ENCODE data around the gene BTRC. TPM values are rescaled to one million over a fixed set of nuclear protein-coding genes. Genes with fewer than 3 reads are reported as not detected.

BTRC gene
- total RNA-seq, 1 experiment from 2014 or later = 19.4 TPM

DNA sequence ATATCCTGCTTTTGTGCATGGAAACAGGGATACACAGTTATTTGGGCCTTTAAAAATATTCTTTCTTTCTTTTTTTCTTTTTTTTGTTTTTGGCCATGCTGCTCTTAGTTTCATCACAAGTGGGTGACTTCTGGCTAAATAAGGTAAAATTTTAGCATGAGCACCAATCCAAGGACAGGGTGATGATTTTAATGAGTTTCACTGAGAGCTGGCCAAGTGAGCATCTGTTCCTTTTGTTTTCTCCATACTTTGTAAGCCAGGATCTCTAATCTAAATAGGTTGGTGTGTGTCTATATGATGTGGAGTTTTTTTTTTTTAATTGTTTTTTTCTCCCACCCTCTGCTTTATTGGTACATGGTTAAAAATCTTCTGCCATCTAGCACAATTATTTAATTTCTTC lies 127.3 kb downstream of the BTRC start:
- POLR2A ChIA-PET = interaction anchor here (0.6 kb wide), 1 partner anchor 336 kb away, joined by 3 read pairs; no protein-coding TSS in a partner anchor
- TF ChIP-seq, protein P1, sequence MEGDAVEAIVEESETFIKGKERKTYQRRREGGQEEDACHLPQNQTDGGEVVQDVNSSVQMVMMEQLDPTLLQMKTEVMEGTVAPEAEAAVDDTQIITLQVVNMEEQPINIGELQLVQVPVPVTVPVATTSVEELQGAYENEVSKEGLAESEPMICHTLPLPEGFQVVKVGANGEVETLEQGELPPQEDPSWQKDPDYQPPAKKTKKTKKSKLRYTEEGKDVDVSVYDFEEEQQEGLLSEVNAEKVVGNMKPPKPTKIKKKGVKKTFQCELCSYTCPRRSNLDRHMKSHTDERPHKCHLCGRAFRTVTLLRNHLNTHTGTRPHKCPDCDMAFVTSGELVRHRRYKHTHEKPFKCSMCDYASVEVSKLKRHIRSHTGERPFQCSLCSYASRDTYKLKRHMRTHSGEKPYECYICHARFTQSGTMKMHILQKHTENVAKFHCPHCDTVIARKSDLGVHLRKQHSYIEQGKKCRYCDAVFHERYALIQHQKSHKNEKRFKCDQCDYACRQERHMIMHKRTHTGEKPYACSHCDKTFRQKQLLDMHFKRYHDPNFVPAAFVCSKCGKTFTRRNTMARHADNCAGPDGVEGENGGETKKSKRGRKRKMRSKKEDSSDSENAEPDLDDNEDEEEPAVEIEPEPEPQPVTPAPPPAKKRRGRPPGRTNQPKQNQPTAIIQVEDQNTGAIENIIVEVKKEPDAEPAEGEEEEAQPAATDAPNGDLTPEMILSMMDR (IDR thresholded peaks at IDR 0.05; ENCODE audit: unreplicated experiment) = no peak
- H3K4me3 Mint-ChIP-seq (ENCODE audit: unreplicated experiment) = no peak overlapping the region
- CTCF ChIA-PET = no interaction called here
- intact Hi-C loops (cut with micrococcal nuclease) = no loop called here
- no peaks in the 10 kb centered on the region for H3K27me3 Mint-ChIP-seq (ENCODE audit: insufficient read depth, unreplicated experiment)
- H3K4me1 Mint-ChIP-seq (ENCODE audit: insufficient read depth, unreplicated experiment) = no peaks in the 10 kb centered on the region
- no TSS peak for BruUV-seq (replicated peaks)
- peaks cover 7% of the 10 kb centered on the region for H3K36me3 Mint-ChIP-seq (ENCODE audit: insufficient read depth, unreplicated experiment)
- no peaks in the 10 kb centered on the region for H3K9me3 Mint-ChIP-seq (ENCODE audit: unreplicated experiment)
- no peak for DNase-seq (ENCODE audit: unreplicated experiment)
- H3K27ac Mint-ChIP-seq (ENCODE audit: low read depth, unreplicated experiment) = no peak overlapping the region

DNA sequence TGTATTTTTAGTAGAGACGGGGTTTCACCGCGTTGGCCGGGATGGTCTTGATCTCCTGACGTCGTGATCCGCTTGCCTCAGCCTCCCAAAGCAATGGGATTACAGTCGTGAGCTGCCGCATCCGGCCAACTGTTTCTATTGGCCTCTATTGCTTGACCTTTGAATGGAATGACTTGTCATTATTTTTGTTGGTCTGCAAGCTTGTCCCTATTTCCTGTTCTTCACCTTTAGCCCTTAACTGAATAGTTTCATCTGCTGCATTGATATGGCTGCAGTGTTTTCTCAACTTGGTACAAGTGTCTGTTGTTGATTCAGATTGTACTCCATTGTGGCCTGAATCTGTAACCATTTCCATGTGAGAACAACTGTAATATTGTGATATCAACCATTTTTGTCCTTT lies 128.6 kb downstream of the BTRC start:
- H3K27ac Mint-ChIP-seq (ENCODE audit: low read depth, unreplicated experiment) = no peak overlapping the region
- TF ChIP-seq, protein P1 (IDR thresholded peaks at IDR 0.05; ENCODE audit: unreplicated experiment) = no peak
- no peak for DNase-seq (ENCODE audit: unreplicated experiment)

DNA sequence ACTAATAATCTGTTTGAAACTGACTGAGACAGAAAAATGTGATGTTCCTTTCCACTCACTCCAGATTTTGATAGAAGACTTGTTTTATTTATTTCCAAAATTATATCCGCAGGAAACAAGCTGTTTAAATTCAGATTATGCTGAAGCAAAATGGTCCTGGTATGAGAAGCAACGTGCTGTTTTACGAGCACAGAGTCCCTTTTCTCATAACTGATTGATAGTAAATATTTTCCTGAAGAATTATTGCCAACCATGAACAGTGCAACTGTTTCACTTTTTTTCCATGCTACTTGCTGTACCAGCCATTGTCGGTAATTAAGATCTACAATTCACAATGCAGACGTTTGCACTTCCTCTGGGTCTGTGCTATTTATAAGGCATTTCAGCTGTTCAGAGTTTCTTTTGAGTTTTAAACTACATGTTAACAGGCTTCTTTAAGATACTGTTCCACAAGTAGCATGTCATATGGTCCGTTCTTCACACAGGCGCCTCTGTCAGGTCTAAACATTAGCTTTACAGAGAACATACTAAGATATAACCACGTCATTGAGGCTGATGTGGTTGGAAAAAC lies 130.3 kb downstream of the BTRC start:
- Mint-ChIP-seq H3K27ac (ENCODE audit: low read depth, unreplicated experiment) (no peak overlapping the region), H3K27me3 (ENCODE audit: insufficient read depth, unreplicated experiment) (no peaks in the 10 kb centered on the region), H3K36me3 (ENCODE audit: insufficient read depth, unreplicated experiment) (peaks cover 7% of the 10 kb centered on the region), H3K4me1 (ENCODE audit: insufficient read depth, unreplicated experiment) (peaks cover 5% of the 10 kb centered on the region), H3K4me3 (ENCODE audit: unreplicated experiment) (no peak overlapping the region), H3K9me3 (ENCODE audit: unreplicated experiment) (no peaks in the 10 kb centered on the region)
- intact Hi-C loops (cut with micrococcal nuclease) = no loop called here
- ChIA-PET POLR2A (interaction anchor here (0.7 kb wide), 1 partner anchor 1104 kb away, joined by 3 read pairs; no protein-coding TSS in a partner anchor), CTCF (interaction anchor here (0.6 to 2.5 kb wide), 3 partner anchors 17 to 195 kb away, joined by 3 to 12 read pairs (median 3); no protein-coding TSS in a partner anchor)
- TF ChIP-seq, protein P1 (IDR thresholded peaks at IDR 0.05; ENCODE audit: unreplicated experiment) = no peak
- BruUV-seq (replicated peaks) = no TSS peak
- no peak for DNase-seq (ENCODE audit: unreplicated experiment)

More for the DNA sequence above, 128.6 kb downstream of the BTRC start:
- ChIA-PET POLR2A (interaction anchor here (0.9 kb wide), 1 partner anchor 76 kb away, joined by 3 read pairs; no protein-coding TSS in a partner anchor), CTCF (interaction anchor here (0.6 to 2.5 kb wide), 3 partner anchors 15 to 89 kb away, joined by 3 to 12 read pairs (median 4); no protein-coding TSS in a partner anchor)
- no peaks in the 10 kb centered on the region for H3K27me3 Mint-ChIP-seq (ENCODE audit: insufficient read depth, unreplicated experiment)
- H3K4me3 Mint-ChIP-seq (ENCODE audit: unreplicated experiment) = no peak overlapping the region
- H3K4me1 Mint-ChIP-seq (ENCODE audit: insufficient read depth, unreplicated experiment) = no peaks in the 10 kb centered on the region
- H3K9me3 Mint-ChIP-seq (ENCODE audit: unreplicated experiment) = no peaks in the 10 kb centered on the region
- BruUV-seq (replicated peaks) = no TSS peak
- intact Hi-C loops (cut with micrococcal nuclease) = no loop called here
- H3K36me3 Mint-ChIP-seq (ENCODE audit: insufficient read depth, unreplicated experiment) = peaks cover 7% of the 10 kb centered on the region

DNA sequence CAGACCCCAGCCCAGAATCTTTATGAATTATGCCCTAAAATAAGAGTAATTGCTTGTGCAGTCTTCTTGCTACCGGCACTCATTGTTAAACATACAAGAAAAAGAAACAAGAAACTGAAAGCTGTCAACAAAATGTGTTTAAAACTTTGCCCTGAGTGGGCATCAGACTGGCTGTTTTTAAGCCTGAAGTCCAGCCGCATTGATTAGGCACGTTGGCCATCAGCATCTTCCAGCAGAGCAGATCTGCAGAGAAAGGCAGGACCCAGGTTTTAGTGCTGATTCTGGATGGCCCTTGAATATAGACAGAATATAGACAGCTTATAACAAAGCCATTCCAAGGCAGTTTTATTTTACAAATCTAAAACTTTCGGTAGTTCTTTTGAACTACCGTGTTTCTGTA lies 131.2 kb downstream of the BTRC start:
- ChIA-PET CTCF (interaction anchor here (1.2 to 1.7 kb wide), 2 partner anchors 10 to 18 kb away, joined by 3 to 9 read pairs; no protein-coding TSS in a partner anchor), POLR2A (no interaction called here)

More for the DNA sequence above, 131.2 kb downstream of the BTRC start:
- H3K4me3 Mint-ChIP-seq (ENCODE audit: unreplicated experiment) = no peak overlapping the region
- TF ChIP-seq, protein P1 (IDR thresholded peaks at IDR 0.05; ENCODE audit: unreplicated experiment) = no peak
- no peaks in the 10 kb centered on the region for H3K27me3 Mint-ChIP-seq (ENCODE audit: insufficient read depth, unreplicated experiment)
- intact Hi-C loops (cut with micrococcal nuclease) = no loop called here
- no peak for DNase-seq (ENCODE audit: unreplicated experiment)
- BruUV-seq (replicated peaks) = no TSS peak
- no peak overlapping the region for H3K27ac Mint-ChIP-seq (ENCODE audit: low read depth, unreplicated experiment)
- H3K36me3 Mint-ChIP-seq (ENCODE audit: insufficient read depth, unreplicated experiment) = peaks cover 7% of the 10 kb centered on the region
- H3K9me3 Mint-ChIP-seq (ENCODE audit: unreplicated experiment) = no peaks in the 10 kb centered on the region
- peaks cover 14% of the 10 kb centered on the region for H3K4me1 Mint-ChIP-seq (ENCODE audit: insufficient read depth, unreplicated experiment)
